ENCODE data around the gene PRDM15.

- TF ChIP-seq CTCF (IDR thresholded peaks at IDR 0.05), result no peak
- TF ChIP-seq POLR2A (IDR thresholded peaks at IDR 0.05), result no peak
- no peak for TF ChIP-seq EP300 (IDR thresholded peaks at IDR 0.05)
Measured at GRCh38 chr21:41846033-41846317, 33.2 kb downstream of the PRDM15 start.

All from stomach (tissue), 4 donors.